SU-DHL-6 (cell line): ENCODE data around the gene ACTN3.

Source experiments
- CTCF ChIP-seq: fragments of 200-600 bp; sonication (generic); IDR thresholded peaks from one replicate; pipeline ENCODE4 v1.5.1; 2017; ENCODE audit warnings: antibody characterized with exemption, mild to moderate bottlenecking, low read length, moderate library complexity; ENCODE audit not compliant: insufficient read depth, poor library complexity, severe bottlenecking
- EZH2phosphoT487 ChIP-seq: fragments of 200-600 bp; sonication (generic), shearing (Covaris generic); conservative IDR thresholded peaks from 2 replicates; pipeline ENCODE4 v1.6.1; 2018; ENCODE audit warnings: mild to moderate bottlenecking, antibody characterized with exemption, low read length, moderate library complexity, mixed read lengths

- TF ChIP-seq CTCF (no peak), EZH2phosphoT487 (no peak)
These were observed 63.3 kb downstream of the ACTN3 start for GRCh38 chr11:66609721-66610617.
